Effector CD8-positive, alpha-beta T cell (primary cell): ENCODE measurements around the gene KCNJ12.
"Not testable (repeated sequence)": the region's sequence is repeated elsewhere in the genome, so short reads cannot be mapped to it uniquely, and the experiment has no call there.

Source experiments
- DNase-seq: peaks from one replicate; lab custom pipeline; 2025; lab: John Stamatoyannopoulos, UW

The KCNJ12 gene

GRCh38 chr17:21349358-21350050, 26.7 kb upstream of the KCNJ12 start:
- not testable (repeated sequence) for DNase-seq

GRCh38 chr17:21350495-21350894, 25.7 kb upstream of the KCNJ12 start:
- not testable (repeated sequence) for DNase-seq

GRCh38 chr17:21351366-21352065, 24.6 kb upstream of the KCNJ12 start:
- no peak for DNase-seq

- no peak for DNase-seq
Measured at GRCh38 chr17:21352221-21352980, 23.8 kb upstream of the KCNJ12 start.

- DNase-seq: no peak
Measured at GRCh38 chr17:21352981-21353265, 23.2 kb upstream of the KCNJ12 start.

GRCh38 chr17:21353326-21354010, 22.7 kb upstream of the KCNJ12 start:
- no peak for DNase-seq

GRCh38 chr17:21354796-21355385, 21.3 kb upstream of the KCNJ12 start:
- DNase-seq: no peak

GRCh38 chr17:21355586-21355985, 20.6 kb upstream of the KCNJ12 start:
- no peak for DNase-seq

GRCh38 chr17:21356537-21357127, 19.5 kb upstream of the KCNJ12 start:
- no peak for DNase-seq

- DNase-seq: no peak
Measured at GRCh38 chr17:21357281-21357680, 18.9 kb upstream of the KCNJ12 start.

GRCh38 chr17:21357696-21358656, 18.2 kb upstream of the KCNJ12 start:
- no peak for DNase-seq

- DNase-seq: no peak
Measured at GRCh38 chr17:21358682-21359482, 17.3 kb upstream of the KCNJ12 start.

GRCh38 chr17:21359483-21359840, 16.7 kb upstream of the KCNJ12 start:
- no peak for DNase-seq

- DNase-seq: no peak
Measured at GRCh38 chr17:21360048-21360447, 16.1 kb upstream of the KCNJ12 start.

GRCh38 chr17:21361020-21361809, 14.9 kb upstream of the KCNJ12 start:
- no peak for DNase-seq

- DNase-seq: no peak
Measured at GRCh38 chr17:21362331-21362931, 13.7 kb upstream of the KCNJ12 start.

- DNase-seq: no peak
Measured at GRCh38 chr17:21363776-21364642, 12.1 kb upstream of the KCNJ12 start.
